ENCODE measurements around the gene MAPK14.
"Not testable (repeated sequence)": the region's sequence is repeated elsewhere in the genome, so short reads cannot be mapped to it uniquely, and the experiment has no call there.

Gene MAPK14

DNA sequence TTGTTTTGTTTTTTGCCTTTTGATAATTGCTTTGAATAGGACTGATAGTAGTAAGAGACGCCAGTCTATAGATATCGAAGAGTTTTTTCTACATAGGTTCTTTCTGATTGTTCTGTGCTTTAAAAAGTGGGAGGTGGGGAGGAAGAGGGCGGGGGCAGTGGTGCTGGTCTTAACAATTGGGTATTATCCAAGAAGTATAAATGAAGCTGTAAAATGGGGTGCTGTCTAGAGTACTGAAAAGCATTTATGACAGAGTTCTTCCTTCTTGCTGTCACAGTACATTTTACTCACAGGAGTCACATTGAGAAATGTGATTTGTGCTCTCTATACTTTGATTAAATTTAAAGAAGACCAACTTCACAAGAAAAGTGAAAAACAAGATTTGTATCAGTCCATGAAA, 41.0 kb downstream of the MAPK14 start:
- Mint-ChIP-seq H3K27me3 (no peaks in the 10 kb centered on the region), H3K4me1 (peaks cover 31 to 39% of the 10 kb centered on the region in 2 donors), H3K36me3 (peaks cover 14 to 28% of the 10 kb centered on the region in 2 donors), H3K4me3 (no peak overlapping the region), H3K27ac (no peak overlapping the region), H3K9me3 (no peaks in the 10 kb centered on the region)
- no peak for ATAC-seq (replicated peaks)
- no peak for DNase-seq

DNA sequence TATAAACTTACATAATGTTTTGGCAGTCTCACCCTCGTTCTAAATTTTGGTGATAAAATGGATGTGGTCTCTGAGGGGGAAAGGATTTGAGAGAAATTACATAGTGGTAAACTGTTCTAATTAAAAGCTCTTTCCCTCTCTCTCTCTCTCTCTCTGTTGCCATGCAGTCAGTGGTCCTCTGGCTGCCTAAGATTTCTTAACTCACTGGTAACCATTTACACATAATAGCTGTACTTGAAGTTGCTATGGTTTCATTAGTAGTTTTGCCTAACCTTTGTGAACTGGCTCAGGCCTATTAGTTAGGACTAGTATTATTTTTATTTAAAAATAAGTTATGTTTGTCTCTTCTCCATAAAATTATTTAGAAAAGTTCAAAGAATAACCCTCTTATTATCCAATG, 42.0 kb downstream of the MAPK14 start:
- DNase-seq (no peak), ATAC-seq (replicated peaks) (no peak)
- H3K9me3 Mint-ChIP-seq, result no peaks in the 10 kb centered on the region
- peaks cover 14 to 32% of the 10 kb centered on the region in 2 donors for H3K36me3 Mint-ChIP-seq
- H3K27ac Mint-ChIP-seq, result no peak overlapping the region
- peaks cover 31 to 39% of the 10 kb centered on the region in 2 donors for H3K4me1 Mint-ChIP-seq
- H3K27me3 Mint-ChIP-seq, result no peaks in the 10 kb centered on the region
- no peak overlapping the region for H3K4me3 Mint-ChIP-seq

DNA sequence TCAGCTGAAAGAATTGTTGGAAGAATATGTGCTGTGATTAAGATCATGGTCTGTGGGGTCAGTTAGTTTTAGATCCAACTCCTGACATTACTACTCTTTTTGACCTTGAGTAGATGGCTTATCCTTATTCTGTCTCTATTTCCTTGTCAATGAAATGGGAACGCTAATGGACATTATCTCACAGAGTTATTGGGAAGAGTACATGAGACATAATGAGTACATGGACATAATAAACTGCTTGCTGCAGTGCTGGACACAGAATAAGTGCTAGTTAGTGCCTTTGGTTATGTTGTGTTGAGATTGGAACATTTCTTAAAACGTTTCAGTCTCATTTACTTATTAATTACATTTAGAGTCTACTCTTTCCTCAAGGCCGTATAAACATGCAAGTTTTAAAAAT, 42.6 kb downstream of the MAPK14 start:
- Mint-ChIP-seq H3K4me3 (no peak overlapping the region), H3K4me1 (peaks cover 26 to 34% of the 10 kb centered on the region in 2 donors), H3K36me3 (peaks cover 16 to 29% of the 10 kb centered on the region in 2 donors), H3K27me3 (no peaks in the 10 kb centered on the region), H3K27ac (no peak overlapping the region), H3K9me3 (no peaks in the 10 kb centered on the region)
- ATAC-seq (replicated peaks) (no peak), DNase-seq (no peak)

DNA sequence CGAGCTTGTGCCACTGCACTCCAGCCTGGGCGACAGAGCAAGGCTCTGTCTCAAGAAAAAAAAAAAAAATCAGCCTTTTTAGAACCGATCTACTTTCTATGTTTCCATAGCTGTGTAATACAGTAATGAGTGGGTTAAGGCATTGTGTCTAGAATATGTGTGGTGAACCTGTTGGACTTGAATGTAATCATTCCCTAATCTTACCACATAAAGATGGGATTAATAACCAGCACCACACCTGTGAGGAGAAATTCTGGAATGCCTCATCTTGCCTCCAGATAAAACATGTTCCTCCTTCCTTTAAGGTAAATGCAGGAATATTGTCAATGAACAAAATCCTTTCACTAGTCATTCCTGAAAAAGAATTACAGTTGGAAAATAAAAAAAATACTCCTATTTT, 43.7 kb downstream of the MAPK14 start:
- Mint-ChIP-seq H3K9me3 (no peaks in the 10 kb centered on the region), H3K27me3 (no peaks in the 10 kb centered on the region), H3K4me1 (peaks cover 18 to 31% of the 10 kb centered on the region in 2 donors), H3K36me3 (peaks cover 17 to 34% of the 10 kb centered on the region in 2 donors), H3K4me3 (no peak overlapping the region), H3K27ac (no peak overlapping the region)
- ATAC-seq (replicated peaks) (no peak), DNase-seq (no peak)

DNA sequence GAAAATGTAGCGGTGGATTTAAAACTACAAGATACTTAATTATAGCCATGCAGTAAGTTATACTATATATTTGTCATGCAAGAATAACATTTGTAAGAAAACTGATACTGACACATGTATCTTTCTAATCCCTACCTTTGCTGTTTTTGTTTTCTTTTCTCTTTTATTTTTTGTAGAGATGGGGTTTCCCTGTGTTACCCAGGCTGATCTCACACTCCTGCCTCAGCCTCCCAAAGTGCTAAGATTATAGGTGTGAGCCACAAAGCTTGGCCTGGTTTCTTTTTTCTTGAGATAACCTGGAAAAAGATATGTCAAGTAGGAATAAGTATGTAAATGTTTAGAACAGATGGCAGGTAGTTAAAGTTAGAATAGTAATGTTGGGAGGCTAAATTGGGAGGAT, 44.1 kb downstream of the MAPK14 start:
- peaks cover 13 to 26% of the 10 kb centered on the region in 2 donors for H3K4me1 Mint-ChIP-seq
- no peaks in the 10 kb centered on the region for H3K27me3 Mint-ChIP-seq
- DNase-seq, result no peak
- no peak for ATAC-seq (replicated peaks)
- H3K36me3 Mint-ChIP-seq, result peaks cover 18 to 29% of the 10 kb centered on the region in 2 donors
- H3K9me3 Mint-ChIP-seq, result no peaks in the 10 kb centered on the region
- no peak overlapping the region for H3K27ac Mint-ChIP-seq
- no peak overlapping the region for H3K4me3 Mint-ChIP-seq

DNA sequence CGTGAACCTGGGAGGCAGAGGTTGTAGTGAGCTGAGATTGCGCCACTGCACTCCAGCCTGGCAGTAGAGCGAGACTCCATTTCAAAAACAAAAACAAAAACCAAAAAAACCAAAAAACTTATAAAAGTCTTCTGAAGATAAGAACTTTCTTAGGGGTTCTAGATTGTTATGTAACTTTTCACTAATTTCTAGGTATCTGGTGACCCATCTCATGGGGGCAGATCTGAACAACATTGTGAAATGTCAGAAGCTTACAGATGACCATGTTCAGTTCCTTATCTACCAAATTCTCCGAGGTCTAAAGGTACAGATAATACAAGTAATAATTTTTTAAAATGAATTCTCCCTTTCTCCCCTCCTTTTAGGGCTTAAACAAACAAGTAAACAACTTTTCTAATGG, 45.1 kb downstream of the MAPK14 start:
- Mint-ChIP-seq H3K9me3 (no peaks in the 10 kb centered on the region), H3K4me3 (no peak overlapping the region), H3K36me3 (peaks cover 15 to 31% of the 10 kb centered on the region in 2 donors), H3K27me3 (no peaks in the 10 kb centered on the region), H3K4me1 (peaks cover 11 to 19% of the 10 kb centered on the region in 2 donors), H3K27ac (no peak overlapping the region)
- DNase-seq (no peak), ATAC-seq (replicated peaks) (no peak)

DNA sequence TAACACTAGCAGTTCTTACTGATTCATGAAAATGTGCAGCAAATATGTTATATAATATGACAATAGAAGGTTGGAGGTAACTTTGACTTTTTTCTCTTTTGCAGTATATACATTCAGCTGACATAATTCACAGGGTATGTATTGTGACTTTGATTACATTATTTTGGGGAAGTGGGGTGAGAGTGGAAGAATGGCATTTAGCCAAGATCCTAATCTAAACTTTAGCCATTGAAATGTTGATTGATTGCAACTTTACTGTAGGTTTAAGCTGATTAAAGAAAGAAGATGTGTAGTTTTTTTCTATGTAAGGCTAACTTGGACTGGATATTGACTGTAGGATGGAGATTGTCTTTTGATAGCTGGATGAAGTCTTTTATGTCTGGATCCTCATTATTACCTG, 46.0 kb downstream of the MAPK14 start:
- Mint-ChIP-seq H3K9me3 (no peaks in the 10 kb centered on the region), H3K36me3 (peaks cover 10 to 29% of the 10 kb centered on the region in 2 donors), H3K27ac (no peak overlapping the region), H3K4me3 (no peak overlapping the region), H3K27me3 (no peaks in the 10 kb centered on the region), H3K4me1 (peaks cover 4 to 10% of the 10 kb centered on the region in 2 donors)
- DNase-seq, result no peak
- ATAC-seq (replicated peaks), result no peak

DNA sequence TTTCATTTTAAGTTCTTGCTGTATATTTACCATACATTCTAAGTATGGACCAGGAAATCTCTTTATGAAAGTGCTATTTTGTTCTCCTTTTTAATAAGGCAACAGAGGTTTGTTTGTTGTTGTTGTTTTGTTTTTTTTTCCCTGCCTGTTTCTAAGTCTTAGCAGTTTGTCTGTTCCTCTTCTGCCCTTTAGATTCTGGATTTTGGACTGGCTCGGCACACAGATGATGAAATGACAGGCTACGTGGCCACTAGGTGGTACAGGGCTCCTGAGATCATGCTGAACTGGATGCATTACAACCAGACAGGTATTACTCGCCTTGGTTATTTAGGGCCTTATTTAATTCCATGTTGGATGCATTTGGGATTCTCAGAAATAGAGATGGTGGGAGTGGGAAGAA, 48.0 kb downstream of the MAPK14 start:
- no peak overlapping the region for H3K4me3 Mint-ChIP-seq
- H3K4me1 Mint-ChIP-seq, result peaks cover 4 to 9% of the 10 kb centered on the region in 2 donors
- H3K27me3 Mint-ChIP-seq, result no peaks in the 10 kb centered on the region
- no peaks in the 10 kb centered on the region for H3K9me3 Mint-ChIP-seq
- no peak overlapping the region for H3K27ac Mint-ChIP-seq
- DNase-seq (no peak), ATAC-seq (replicated peaks) (no peak)
- H3K36me3 Mint-ChIP-seq, result peaks cover 25 to 46% of the 10 kb centered on the region in 2 donors

DNA sequence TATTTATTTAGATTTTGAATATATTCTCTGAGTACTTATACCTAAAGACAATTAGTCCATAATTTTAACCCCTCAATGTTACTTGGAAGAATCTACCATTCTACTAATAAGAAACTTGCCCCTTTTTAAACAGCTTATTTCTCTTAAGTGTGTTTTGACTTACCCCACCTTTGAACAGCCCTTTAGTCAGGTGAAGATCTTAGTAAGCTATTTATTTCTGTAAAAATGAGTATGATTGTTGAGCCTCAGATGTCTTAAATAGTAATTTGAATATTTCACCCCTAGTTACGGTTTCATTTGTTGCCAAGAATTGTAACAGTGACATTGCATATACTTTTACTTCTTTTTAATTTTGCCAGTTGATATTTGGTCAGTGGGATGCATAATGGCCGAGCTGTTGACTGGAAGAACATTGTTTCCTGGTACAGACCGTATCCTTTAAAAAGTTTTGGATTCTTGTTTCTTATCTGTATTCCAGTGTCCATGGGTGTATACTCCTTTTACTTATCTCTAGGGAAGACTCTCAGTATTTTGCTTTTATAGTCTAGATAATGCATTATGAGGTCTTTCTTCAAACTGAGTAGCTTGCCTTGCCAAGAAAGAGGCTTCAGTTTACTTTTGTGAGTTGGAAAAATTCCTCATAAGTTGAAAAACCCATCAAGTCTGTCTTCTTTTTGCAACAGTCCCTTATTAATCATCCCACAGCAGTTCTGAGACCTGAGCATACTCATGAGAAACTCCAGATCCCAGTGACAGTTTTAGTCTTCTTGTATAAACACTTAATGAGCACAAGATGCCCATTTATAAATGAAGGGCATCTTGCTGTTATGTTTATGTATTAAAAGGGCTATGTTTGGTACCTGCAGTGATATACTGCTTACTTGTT, 48.8 kb downstream of the MAPK14 start:
- Mint-ChIP-seq H3K27me3 (no peaks in the 10 kb centered on the region), H3K27ac (no peak overlapping the region)

DNA sequence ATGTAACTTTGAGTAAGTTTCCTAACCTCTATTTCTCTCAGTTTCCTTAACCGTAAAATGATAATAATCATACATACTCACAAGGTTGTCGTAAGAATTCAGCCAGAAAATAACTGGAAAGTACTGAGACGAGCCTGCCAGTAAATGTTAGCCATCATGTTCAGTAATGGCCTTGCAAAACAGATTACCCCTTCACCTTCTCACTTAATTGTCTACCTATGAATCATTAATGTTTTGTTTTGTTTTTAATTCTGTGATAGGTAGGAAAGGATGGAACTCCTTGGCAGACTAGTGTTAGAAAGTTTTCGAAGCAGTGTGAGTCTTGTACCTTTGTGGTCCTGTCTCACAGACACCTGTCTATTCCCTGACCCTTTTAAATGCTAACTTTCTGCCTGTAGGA, 50.6 kb downstream of the MAPK14 start:
- DNase-seq, result no peak
- Mint-ChIP-seq H3K4me1 (peaks cover 0 to 9% of the 10 kb centered on the region in 2 donors), H3K27me3 (no peaks in the 10 kb centered on the region), H3K36me3 (peaks cover 43 to 65% of the 10 kb centered on the region in 2 donors), H3K27ac (no peak overlapping the region), H3K9me3 (no peaks in the 10 kb centered on the region), H3K4me3 (no peak overlapping the region)
- no peak for ATAC-seq (replicated peaks)

More for the DNA sequence above, 48.8 kb downstream of the MAPK14 start:
- H3K36me3 Mint-ChIP-seq, result peaks cover 32 to 54% of the 10 kb centered on the region in 2 donors
- H3K4me3 Mint-ChIP-seq, result no peak overlapping the region
- DNase-seq (no peak), ATAC-seq (replicated peaks) (no peak)
- H3K9me3 Mint-ChIP-seq, result no peaks in the 10 kb centered on the region
- peaks cover 4 to 9% of the 10 kb centered on the region in 2 donors for H3K4me1 Mint-ChIP-seq

DNA sequence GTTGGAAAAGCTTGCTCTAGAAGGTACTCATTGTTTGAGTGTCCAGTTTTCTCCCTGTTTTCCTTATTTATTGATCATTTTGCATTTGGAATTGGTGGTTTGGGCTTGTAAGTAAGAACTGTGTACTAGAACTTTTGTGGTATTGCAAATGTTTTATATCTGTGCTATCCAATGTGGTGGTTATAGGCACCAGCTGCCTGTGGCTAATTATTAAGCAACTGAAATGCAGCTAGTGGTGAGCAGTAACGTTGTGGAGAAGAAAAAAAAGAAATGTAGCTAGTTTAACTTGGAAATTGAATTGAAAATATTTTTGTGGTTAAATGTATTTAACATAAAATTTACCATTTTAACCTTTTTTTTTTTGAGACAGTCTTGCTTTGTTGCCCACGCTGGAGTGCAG, 52.0 kb downstream of the MAPK14 start:
- H3K36me3 Mint-ChIP-seq, result peaks cover 51 to 73% of the 10 kb centered on the region in 2 donors
- no peaks in the 10 kb centered on the region for H3K27me3 Mint-ChIP-seq
- no peak for DNase-seq
- no peak for ATAC-seq (replicated peaks)
- no peak overlapping the region for H3K27ac Mint-ChIP-seq
- peaks cover 0 to 9% of the 10 kb centered on the region in 2 donors for H3K4me1 Mint-ChIP-seq
- no peaks in the 10 kb centered on the region for H3K9me3 Mint-ChIP-seq
- H3K4me3 Mint-ChIP-seq, result no peak overlapping the region

DNA sequence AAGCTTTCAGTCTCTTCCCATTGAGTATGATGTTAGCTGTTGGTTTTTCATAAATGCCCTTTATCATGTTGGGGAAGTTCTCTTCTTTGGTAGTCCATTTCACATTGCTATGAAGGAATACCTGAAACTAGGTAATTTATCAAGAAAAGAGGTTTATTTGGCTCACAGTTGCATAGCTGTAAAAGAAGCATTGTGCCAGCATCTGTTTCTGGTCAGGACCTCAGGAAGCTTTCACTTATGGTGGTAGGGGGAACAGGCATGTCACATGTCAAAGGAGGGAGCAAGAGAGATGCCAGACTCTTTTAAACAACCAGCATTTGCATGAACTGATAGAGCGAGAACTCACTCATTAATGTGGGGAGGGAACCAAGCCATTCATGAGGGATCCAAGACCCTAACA, 54.7 kb downstream of the MAPK14 start:
- no peaks in the 10 kb centered on the region for H3K9me3 Mint-ChIP-seq
- no peak for DNase-seq
- no peaks in the 10 kb centered on the region for H3K27me3 Mint-ChIP-seq
- no peak overlapping the region for H3K27ac Mint-ChIP-seq
- H3K4me1 Mint-ChIP-seq, result peaks cover 15 to 23% of the 10 kb centered on the region in 2 donors
- H3K36me3 Mint-ChIP-seq, result peaks cover 58 to 82% of the 10 kb centered on the region in 2 donors
- no peak overlapping the region for H3K4me3 Mint-ChIP-seq
- no peak for ATAC-seq (replicated peaks)

DNA sequence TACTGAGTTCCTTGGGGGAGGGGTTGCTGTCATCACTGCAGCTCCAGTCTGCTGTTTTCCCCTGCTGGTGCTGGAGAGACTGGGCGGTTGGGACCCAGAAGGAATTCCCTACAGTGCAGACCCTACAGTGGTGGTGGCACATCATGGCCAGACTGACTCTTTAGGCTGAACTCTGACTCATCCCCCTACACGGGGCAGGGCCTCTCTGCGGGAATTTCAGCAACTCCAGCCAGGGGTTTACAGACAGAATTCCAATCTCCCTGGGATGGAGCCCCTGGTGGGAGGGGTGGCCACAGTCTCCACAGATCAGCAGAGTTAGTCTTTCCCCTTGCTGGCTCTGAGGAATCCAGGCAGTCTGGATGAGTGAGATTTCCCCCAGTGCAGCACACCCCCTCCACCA, 55.8 kb downstream of the MAPK14 start:
- H3K4me1 Mint-ChIP-seq, result peaks cover 15 to 29% of the 10 kb centered on the region in 2 donors
- H3K36me3 Mint-ChIP-seq, result peaks cover 61 to 85% of the 10 kb centered on the region in 2 donors
- H3K27ac Mint-ChIP-seq, result no peak overlapping the region

DNA sequence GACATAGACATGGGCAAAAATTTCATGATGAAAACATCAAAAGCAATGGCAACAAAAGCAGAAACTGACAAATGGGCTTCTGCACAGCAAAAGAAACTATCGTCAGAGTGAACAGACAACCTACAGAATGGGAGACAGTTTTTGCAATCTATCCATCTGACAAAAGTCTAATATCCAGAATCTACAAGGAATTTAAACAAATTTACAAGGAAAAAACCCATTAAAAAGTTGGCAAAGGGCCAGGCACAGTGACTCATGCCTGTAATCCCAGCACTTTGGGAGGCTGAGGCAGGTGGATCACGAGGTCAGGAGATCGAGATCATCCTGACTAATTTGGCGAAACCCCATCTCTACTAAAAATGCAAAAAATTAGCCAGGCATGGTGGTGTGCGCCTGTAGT, 60.6 kb downstream of the MAPK14 start:
- H3K27me3 Mint-ChIP-seq, result not testable (repeated sequence)

More for the DNA sequence above, 55.8 kb downstream of the MAPK14 start:
- Mint-ChIP-seq H3K9me3 (peaks cover 0 to 1% of the 10 kb centered on the region in 2 donors), H3K27me3 (no peaks in the 10 kb centered on the region), H3K4me3 (no peak overlapping the region)
- DNase-seq (no peak), ATAC-seq (replicated peaks) (no peak)

DNA sequence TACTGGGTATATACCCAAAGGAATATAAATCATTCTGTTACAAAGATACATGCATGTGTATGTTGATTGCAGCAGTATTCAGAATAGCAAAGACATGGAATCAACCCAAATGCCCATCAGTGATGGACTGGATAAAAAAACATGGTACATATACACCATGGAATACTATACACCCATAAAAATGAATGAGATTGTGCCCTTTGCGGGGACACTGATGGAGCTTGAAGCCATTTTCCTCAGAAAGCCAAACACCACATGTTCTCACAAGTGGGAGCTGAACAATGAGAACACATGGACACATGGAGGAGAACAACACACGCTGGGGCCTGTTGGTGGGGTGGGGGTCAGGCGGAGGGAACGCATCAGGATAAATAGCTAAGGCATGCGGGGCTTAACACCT, 61.4 kb downstream of the MAPK14 start:
- H3K9me3 Mint-ChIP-seq, result peaks cover 0 to 1% of the 10 kb centered on the region in 2 donors
- DNase-seq (no peak), ATAC-seq (replicated peaks) (no peak)
- H3K27me3 Mint-ChIP-seq, result no peaks in the 10 kb centered on the region
- peak overlapping the region; percentile 31 for H3K27ac Mint-ChIP-seq
- H3K4me1 Mint-ChIP-seq, result peaks cover 15 to 29% of the 10 kb centered on the region in 2 donors
- H3K4me3 Mint-ChIP-seq, result no peak overlapping the region
- peaks cover 28 to 53% of the 10 kb centered on the region in 2 donors for H3K36me3 Mint-ChIP-seq

More for the DNA sequence above, 60.6 kb downstream of the MAPK14 start:
- H3K27ac Mint-ChIP-seq; DNase-seq; H3K9me3 Mint-ChIP-seq; ATAC-seq (replicated peaks); H3K4me3 Mint-ChIP-seq: not testable (repeated sequence)
- peaks cover 15 to 29% of the 10 kb centered on the region in 2 donors for H3K4me1 Mint-ChIP-seq
- H3K36me3 Mint-ChIP-seq, result peaks cover 31 to 61% of the 10 kb centered on the region in 2 donors
